Heart left ventricle (tissue), 16 donors: ENCODE results near the gene OLIG1. TPM values are rescaled to one million over a fixed set of nuclear protein-coding genes. Genes with fewer than 3 reads are reported as not detected.

ENCODE experiments used
- ATAC-seq, 4 donors: fragments of 200-7000 bp; cut with Tn5 transposase; one replicate each; pipeline ENCODE4 v1.9.1; 2020 to 2022; ENCODE audit warnings: moderate library complexity in 4 of 4, mild to moderate bottlenecking in 3 of 4, moderate number of reproducible peaks in 1 of 4
- DNase-seq, 5 donors: peaks; one replicate each; pipeline ENCODE4 v3.0.0-alpha.2; 2020
- H3K27ac ChIP-seq, 12 donors: fragments of 200-600 bp; sonication (generic) in 4 of 12; one replicate each; pipeline versions ENCODE4 v1.5.0 to v1.8.0; 2016 to 2022; ENCODE audit warnings: mild to moderate bottlenecking in 2 of 12
- H3K27me3 ChIP-seq, 9 donors: fragments of 200-600 bp; sonication (generic) in 2 of 9; one replicate each; pipeline versions ENCODE4 v1.5.1 to v1.8.0; 2016 to 2022; ENCODE audit warnings: mild to moderate bottlenecking in 3 of 9
- H3K36me3 ChIP-seq, 9 donors: fragments of 200-600 bp; sonication (generic) in 2 of 9; one replicate each; pipeline versions ENCODE4 v1.5.0 to v1.8.0; 2018 to 2022; ENCODE audit warnings: mild to moderate bottlenecking in 2 of 9
- H3K4me1 ChIP-seq, 12 donors: fragments of 200-600 bp; sonication (generic) in 4 of 12; one replicate each; pipeline versions ENCODE4 v1.5.0 to v1.8.0; 2016 to 2022; ENCODE audit warnings: mild to moderate bottlenecking in 3 of 12
- H3K4me3 ChIP-seq, 12 donors: fragments of 200-600 bp; sonication (generic) in 4 of 12; one replicate each; pipeline versions ENCODE4 v1.5.0 to v1.8.0; 2017 to 2022; ENCODE audit warnings: mild to moderate bottlenecking in 9 of 12, moderate library complexity in 4 of 12
- H3K9me3 ChIP-seq, 12 donors: fragments of 200-600 bp; sonication (generic) in 4 of 12; one replicate each; pipeline versions ENCODE4 v1.5.0 to v1.8.0; 2016 to 2022; ENCODE audit warnings: mild to moderate bottlenecking in 1 of 12
- POLR2A ChIP-seq, 2 donors: fragments of 450-650 bp; IDR thresholded peaks; one replicate each; pipeline ENCODE4 v1.6.1; 2017; ENCODE audit warnings: antibody characterized with exemption in 2 of 2, mild to moderate bottlenecking in 2 of 2, moderate library complexity in 2 of 2
- WGBS, 4 donors: extraction: QIAGEN DNeasy Blood & Tissue Kit in 2 of 4; methylation state at CpG; one replicate each; pipeline versions ENCODE4 v1.1.5 to v1.1.7; 2013 to 2018; 5-methylcytosine and 5-hydroxymethylcytosine counted together
- intact Hi-C, 10 donors: fragments of 100-400 bp; cut with DNase I; formaldehyde crosslinking; loops; one replicate each; pipeline versions ENCODE4 v1.11.1 to v1.14.2; 2022
- polyA plus RNA-seq, 2 donors: library from polyadenylated mRNA; stranded (reverse); fragments of 200-250 nt; gene quantifications; one replicate each; pipeline ENCODE4 v1.2.3, GENCODE V29; 2013
- total RNA-seq, 9 donors: library from RNA; depleted of rRNA in 2 of 9; stranded (reverse); fragments of >200 nt in 2 of 9; fragmentation: NEBNext Ultra II Directional in 3 of 9; extraction: Animal tissue kit (Norgen Biotek cat#: 25700) in 3 of 9; gene quantifications; one replicate each; pipeline versions ENCODE4 v1.1.0 to v1.2.4, GENCODE V29; 2016 to 2023
- TF ChIP-seq, protein P1 (sequence below), 12 donors: fragments of 200-600 bp; sonication (generic) in 4 of 12; IDR thresholded peaks; one replicate each; pipeline versions ENCODE4 v1.5.0 to v1.8.0; 2018 to 2022; ENCODE audit warnings: antibody characterized with exemption in 12 of 12, mild to moderate bottlenecking in 5 of 12
- donor health status: ischemic (EF 13 %, LVEDD 7.1; RV severe dilation, severe dysfunction).
- donor health status: healthy with polysubstance abuse.
- donor health status: DM: no; HTN: yes; CAD: no.
- donor health status: DM: no; HTN: no; CAD: no.
- donor health status: ischemic (EF 25% LVEDD 6.9; RV normal size, moderate dysfunction).
- donor health status: ischemic (EF 25% LVEDD 5.7; RV mildly dilated, moderate dysfunction).
- donor health status: healthy.
- donor health status: DM: yes; HTN: yes; CAD: no.
- donor health status: ischemic (EF 35%, LVEDD 5.7; RV mildly dilated, moderate dysfunction).
- donor health status: nonischemic (EF 11% LVEDD 7.7; RV severe dilation, severe dysfunction).
- donor health status: DM: yes; HTN: yes; CAD: no.
- donor health status: PGD.
- donor health status: ischemic (EF 29% LVEDD 5.4; RV normal size, mild dysfunction).
- donor health status: nonischemic (EF 23%, LVEDD 6.1; RV moderate dilation, normal function).

The OLIG1 gene
- total and polyA plus RNA-seq, 11 donors, result 0.11 to 0.67 TPM; not detected in 9

DNA sequence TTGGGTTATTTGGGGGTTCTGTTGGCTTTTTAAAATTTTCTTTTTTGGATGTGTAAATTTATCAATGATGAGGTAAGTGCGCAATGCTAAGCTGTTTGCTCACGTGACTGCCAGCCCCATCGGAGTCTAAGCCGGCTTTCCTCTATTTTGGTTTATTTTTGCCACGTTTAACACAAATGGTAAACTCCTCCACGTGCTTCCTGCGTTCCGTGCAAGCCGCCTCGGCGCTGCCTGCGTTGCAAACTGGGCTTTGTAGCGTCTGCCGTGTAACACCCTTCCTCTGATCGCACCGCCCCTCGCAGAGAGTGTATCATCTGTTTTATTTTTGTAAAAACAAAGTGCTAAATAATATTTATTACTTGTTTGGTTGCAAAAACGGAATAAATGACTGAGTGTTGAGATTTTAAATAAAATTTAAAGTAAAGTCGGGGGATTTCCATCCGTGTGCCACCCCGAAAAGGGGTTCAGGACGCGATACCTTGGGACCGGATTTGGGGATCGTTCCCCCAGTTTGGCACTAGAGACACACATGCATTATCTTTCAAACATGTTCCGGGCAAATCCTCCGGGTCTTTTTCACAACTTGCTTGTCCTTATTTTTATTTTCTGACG, 41.1 kb upstream of the OLIG1 start:
- WGBS, 4 donors, result 2 to 4% (median 3%) methylated on average over 28 of the region's 28 CpGs
- ATAC-seq, result no peak
- peak overlapping the region in 2 of 12 donors; percentile 29 to 38 for H3K4me3 ChIP-seq
- H3K4me1 ChIP-seq, result peaks cover 0 to 57% (median 23%) of the 10 kb centered on the region in 12 donors
- H3K27me3 ChIP-seq, result peaks cover 89 to 100% (median 99%) of the 10 kb centered on the region in 9 donors
- no peak overlapping the region for H3K27ac ChIP-seq
- no peaks in the 10 kb centered on the region for H3K9me3 ChIP-seq
- no peaks in the 10 kb centered on the region for H3K36me3 ChIP-seq
- no peak for TF ChIP-seq POLR2A (IDR thresholded peaks at IDR 0.05)
- TF ChIP-seq, protein P1, sequence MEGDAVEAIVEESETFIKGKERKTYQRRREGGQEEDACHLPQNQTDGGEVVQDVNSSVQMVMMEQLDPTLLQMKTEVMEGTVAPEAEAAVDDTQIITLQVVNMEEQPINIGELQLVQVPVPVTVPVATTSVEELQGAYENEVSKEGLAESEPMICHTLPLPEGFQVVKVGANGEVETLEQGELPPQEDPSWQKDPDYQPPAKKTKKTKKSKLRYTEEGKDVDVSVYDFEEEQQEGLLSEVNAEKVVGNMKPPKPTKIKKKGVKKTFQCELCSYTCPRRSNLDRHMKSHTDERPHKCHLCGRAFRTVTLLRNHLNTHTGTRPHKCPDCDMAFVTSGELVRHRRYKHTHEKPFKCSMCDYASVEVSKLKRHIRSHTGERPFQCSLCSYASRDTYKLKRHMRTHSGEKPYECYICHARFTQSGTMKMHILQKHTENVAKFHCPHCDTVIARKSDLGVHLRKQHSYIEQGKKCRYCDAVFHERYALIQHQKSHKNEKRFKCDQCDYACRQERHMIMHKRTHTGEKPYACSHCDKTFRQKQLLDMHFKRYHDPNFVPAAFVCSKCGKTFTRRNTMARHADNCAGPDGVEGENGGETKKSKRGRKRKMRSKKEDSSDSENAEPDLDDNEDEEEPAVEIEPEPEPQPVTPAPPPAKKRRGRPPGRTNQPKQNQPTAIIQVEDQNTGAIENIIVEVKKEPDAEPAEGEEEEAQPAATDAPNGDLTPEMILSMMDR (IDR thresholded peaks at IDR 0.05), result no peak
- intact Hi-C loops, result loop anchor here in 1 of 10 donors (5.0 kb wide), 1 partner anchor 38 kb away; no protein-coding TSS in a partner anchor
- no peak for DNase-seq

GRCh38 chr21:33029385-33029921, 40.5 kb upstream of the OLIG1 start:
- no peaks in the 10 kb centered on the region for H3K9me3 ChIP-seq
- WGBS, 4 donors, result 6 to 12% (median 8%) methylated on average over 18 to 19 of the region's 19 CpGs
- intact Hi-C loops, result loop anchor here in 1 of 10 donors (5.0 kb wide), 1 partner anchor 38 kb away; no protein-coding TSS in a partner anchor
- H3K4me1 ChIP-seq, result peaks cover 0 to 52% (median 21%) of the 10 kb centered on the region in 12 donors
- H3K4me3 ChIP-seq, result peak overlapping the region in 2 of 12 donors; percentile 29 to 38
- H3K27me3 ChIP-seq, result peaks cover 87 to 100% (median 99%) of the 10 kb centered on the region in 9 donors
- H3K27ac ChIP-seq, result no peak overlapping the region
- ATAC-seq, result no peak
- H3K36me3 ChIP-seq, result no peaks in the 10 kb centered on the region
- no peak for DNase-seq
- TF ChIP-seq, protein P1 (IDR thresholded peaks at IDR 0.05), result no peak
- no peak for TF ChIP-seq POLR2A (IDR thresholded peaks at IDR 0.05)

DNA sequence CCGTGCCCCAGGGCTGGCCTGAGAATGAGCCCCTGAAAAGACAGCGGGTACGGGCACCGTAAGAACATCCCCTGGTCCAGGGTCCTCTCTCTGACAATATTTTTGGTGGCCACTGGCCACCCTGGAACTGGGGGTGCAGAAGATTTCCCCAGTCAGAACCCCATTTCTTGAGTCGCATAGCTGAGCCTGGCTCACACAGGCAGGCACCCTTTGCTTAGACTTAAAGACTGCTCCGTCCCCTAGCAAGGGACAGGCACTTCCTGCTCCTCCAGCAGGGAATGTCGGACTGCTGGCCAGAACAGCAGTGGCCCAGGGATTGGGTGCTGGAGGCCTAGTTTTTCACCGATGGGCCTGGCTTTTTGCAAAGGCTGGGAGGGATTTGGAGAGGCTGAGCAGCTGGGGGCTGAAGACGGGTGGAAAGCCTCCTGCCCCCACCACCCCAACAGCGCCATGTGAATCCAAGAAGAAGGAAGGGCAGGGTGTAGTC, 39.9 kb upstream of the OLIG1 start:
- 13 to 36% (median 16%) methylated on average over 10 of the region's 10 CpGs for WGBS, 4 donors
- no peak overlapping the region for H3K4me3 ChIP-seq
- no peaks in the 10 kb centered on the region for H3K36me3 ChIP-seq
- TF ChIP-seq, protein P1 (IDR thresholded peaks at IDR 0.05), result no peak
- no peak for TF ChIP-seq POLR2A (IDR thresholded peaks at IDR 0.05)
- DNase-seq, result no peak
- no peak overlapping the region for H3K27ac ChIP-seq
- intact Hi-C loops, result loop anchor here in 1 of 10 donors (5.0 kb wide), 1 partner anchor 37 kb away; no protein-coding TSS in a partner anchor
- no peaks in the 10 kb centered on the region for H3K9me3 ChIP-seq
- peaks cover 0 to 48% (median 19%) of the 10 kb centered on the region in 12 donors for H3K4me1 ChIP-seq
- ATAC-seq, result no peak
- peaks cover 83 to 100% (median 98%) of the 10 kb centered on the region in 9 donors for H3K27me3 ChIP-seq

GRCh38 chr21:33030633-33031032, 39.3 kb upstream of the OLIG1 start:
- H3K4me3 ChIP-seq, result no peak overlapping the region
- DNase-seq (no peak), ATAC-seq (no peak)
- intact Hi-C loops, result no loop called here
- H3K36me3 ChIP-seq, result no peaks in the 10 kb centered on the region
- peaks cover 0 to 44% (median 19%) of the 10 kb centered on the region in 12 donors for H3K4me1 ChIP-seq
- no peaks in the 10 kb centered on the region for H3K9me3 ChIP-seq
- H3K27ac ChIP-seq, result no peak overlapping the region
- peaks cover 77 to 100% (median 98%) of the 10 kb centered on the region in 9 donors for H3K27me3 ChIP-seq
- TF ChIP-seq, protein P1 (IDR thresholded peaks at IDR 0.05), result no peak
- no peak for TF ChIP-seq POLR2A (IDR thresholded peaks at IDR 0.05)
- 22 to 50% (median 37%) methylated on average over 2 to 6 of the region's 6 CpGs for WGBS, 4 donors
